ENCODE results near the gene TSC2. TPM values are rescaled to one million over a fixed set of nuclear protein-coding genes. Genes with fewer than 3 reads are reported as not detected.

The TSC2 gene
- total and polyA plus RNA-seq, 2 of the 13 experiments (the other 11 are each of a cell fraction or from before 2014, with no cell fraction given), result 19.6 to 40.4 TPM

- no peak for TF ChIP-seq ZNF674 (CRISPR knock-in tag; IDR thresholded peaks at IDR 0.05; ENCODE audit: low read depth)
- no peak for TF ChIP-seq ZKSCAN1 (IDR thresholded peaks at IDR 0.05; ENCODE audit: low read length)
- TF ChIP-seq ZNF766 (CRISPR knock-in tag; IDR thresholded peaks at IDR 0.05; ENCODE audit: borderline replicate concordance), result peak; percentile 48; the same call in 1 of the 2 replicates
- 0 out of 2 replicates have a peak, but pooled peaks have one; percentile 24 for TF ChIP-seq ZSCAN21 (CRISPR knock-in tag; IDR thresholded peaks at IDR 0.05; ENCODE audit: borderline replicate concordance)
- TF ChIP-seq ASH2L (IDR thresholded peaks at IDR 0.05; ENCODE audit: insufficient read length, low read depth, low read length), result peak; percentile 65
- peak; percentile 70; the same call in 1 of the 2 replicates for TF ChIP-seq DR1 (CRISPR knock-in tag; IDR thresholded peaks at IDR 0.05)
- TF ChIP-seq SUZ12 (IDR thresholded peaks at IDR 0.05; ENCODE audit: low read depth, low read length), result peak; percentile 90
- TF ChIP-seq, protein P1, sequence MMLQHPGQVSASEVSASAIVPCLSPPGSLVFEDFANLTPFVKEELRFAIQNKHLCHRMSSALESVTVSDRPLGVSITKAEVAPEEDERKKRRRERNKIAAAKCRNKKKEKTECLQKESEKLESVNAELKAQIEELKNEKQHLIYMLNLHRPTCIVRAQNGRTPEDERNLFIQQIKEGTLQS (CRISPR knock-in tag; IDR thresholded peaks at IDR 0.05), result no peak
- no peak for TF ChIP-seq ZBTB43 (CRISPR knock-in tag; conservative IDR thresholded peaks at IDR 0.05)
- no peak for TF ChIP-seq ZFYVE20 (CRISPR knock-in tag; IDR thresholded peaks at IDR 0.05; ENCODE audit: borderline replicate concordance, low read depth)
- peak; percentile 86 for TF ChIP-seq KAT8 (CRISPR knock-in tag; IDR thresholded peaks at IDR 0.05)
- TF ChIP-seq, protein P2, sequence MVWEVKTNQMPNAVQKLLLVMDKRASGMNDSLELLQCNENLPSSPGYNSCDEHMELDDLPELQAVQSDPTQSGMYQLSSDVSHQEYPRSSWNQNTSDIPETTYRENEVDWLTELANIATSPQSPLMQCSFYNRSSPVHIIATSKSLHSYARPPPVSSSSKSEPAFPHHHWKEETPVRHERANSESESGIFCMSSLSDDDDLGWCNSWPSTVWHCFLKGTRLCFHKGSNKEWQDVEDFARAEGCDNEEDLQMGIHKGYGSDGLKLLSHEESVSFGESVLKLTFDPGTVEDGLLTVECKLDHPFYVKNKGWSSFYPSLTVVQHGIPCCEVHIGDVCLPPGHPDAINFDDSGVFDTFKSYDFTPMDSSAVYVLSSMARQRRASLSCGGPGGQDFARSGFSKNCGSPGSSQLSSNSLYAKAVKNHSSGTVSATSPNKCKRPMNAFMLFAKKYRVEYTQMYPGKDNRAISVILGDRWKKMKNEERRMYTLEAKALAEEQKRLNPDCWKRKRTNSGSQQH (CRISPR knock-in tag; IDR thresholded peaks at IDR 0.05; ENCODE audit: low read depth), result peak; percentile 20
- TF ChIP-seq SP4 (CRISPR knock-in tag; IDR thresholded peaks at IDR 0.05), result peak; percentile 65; the same call in 1 of the 2 replicates
- TF ChIP-seq ZNF333 (CRISPR knock-in tag; IDR thresholded peaks at IDR 0.05; ENCODE audit: borderline replicate concordance), result no peak
- TF ChIP-seq, protein P3, sequence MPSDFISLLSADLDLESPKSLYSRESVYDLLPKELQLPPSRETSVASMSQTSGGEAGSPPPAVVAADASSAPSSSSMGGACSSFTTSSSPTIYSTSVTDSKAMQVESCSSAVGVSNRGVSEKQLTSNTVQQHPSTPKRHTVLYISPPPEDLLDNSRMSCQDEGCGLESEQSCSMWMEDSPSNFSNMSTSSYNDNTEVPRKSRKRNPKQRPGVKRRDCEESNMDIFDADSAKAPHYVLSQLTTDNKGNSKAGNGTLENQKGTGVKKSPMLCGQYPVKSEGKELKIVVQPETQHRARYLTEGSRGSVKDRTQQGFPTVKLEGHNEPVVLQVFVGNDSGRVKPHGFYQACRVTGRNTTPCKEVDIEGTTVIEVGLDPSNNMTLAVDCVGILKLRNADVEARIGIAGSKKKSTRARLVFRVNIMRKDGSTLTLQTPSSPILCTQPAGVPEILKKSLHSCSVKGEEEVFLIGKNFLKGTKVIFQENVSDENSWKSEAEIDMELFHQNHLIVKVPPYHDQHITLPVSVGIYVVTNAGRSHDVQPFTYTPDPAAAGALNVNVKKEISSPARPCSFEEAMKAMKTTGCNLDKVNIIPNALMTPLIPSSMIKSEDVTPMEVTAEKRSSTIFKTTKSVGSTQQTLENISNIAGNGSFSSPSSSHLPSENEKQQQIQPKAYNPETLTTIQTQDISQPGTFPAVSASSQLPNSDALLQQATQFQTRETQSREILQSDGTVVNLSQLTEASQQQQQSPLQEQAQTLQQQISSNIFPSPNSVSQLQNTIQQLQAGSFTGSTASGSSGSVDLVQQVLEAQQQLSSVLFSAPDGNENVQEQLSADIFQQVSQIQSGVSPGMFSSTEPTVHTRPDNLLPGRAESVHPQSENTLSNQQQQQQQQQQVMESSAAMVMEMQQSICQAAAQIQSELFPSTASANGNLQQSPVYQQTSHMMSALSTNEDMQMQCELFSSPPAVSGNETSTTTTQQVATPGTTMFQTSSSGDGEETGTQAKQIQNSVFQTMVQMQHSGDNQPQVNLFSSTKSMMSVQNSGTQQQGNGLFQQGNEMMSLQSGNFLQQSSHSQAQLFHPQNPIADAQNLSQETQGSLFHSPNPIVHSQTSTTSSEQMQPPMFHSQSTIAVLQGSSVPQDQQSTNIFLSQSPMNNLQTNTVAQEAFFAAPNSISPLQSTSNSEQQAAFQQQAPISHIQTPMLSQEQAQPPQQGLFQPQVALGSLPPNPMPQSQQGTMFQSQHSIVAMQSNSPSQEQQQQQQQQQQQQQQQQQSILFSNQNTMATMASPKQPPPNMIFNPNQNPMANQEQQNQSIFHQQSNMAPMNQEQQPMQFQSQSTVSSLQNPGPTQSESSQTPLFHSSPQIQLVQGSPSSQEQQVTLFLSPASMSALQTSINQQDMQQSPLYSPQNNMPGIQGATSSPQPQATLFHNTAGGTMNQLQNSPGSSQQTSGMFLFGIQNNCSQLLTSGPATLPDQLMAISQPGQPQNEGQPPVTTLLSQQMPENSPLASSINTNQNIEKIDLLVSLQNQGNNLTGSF (CRISPR knock-in tag; IDR thresholded peaks at IDR 0.05), result peak; percentile 36; the same call in 1 of the 2 replicates
- TF ChIP-seq, protein P4, sequence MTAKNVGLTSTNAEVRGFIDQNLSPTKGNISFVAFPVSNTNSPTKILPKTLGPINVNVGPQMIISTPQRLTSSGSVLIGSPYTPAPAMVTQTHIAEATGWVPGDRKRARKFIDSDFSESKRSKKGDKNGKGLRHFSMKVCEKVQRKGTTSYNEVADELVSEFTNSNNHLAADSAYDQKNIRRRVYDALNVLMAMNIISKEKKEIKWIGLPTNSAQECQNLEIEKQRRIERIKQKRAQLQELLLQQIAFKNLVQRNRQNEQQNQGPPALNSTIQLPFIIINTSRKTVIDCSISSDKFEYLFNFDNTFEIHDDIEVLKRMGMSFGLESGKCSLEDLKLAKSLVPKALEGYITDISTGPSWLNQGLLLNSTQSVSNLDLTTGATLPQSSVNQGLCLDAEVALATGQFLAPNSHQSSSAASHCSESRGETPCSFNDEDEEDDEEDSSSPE (CRISPR knock-in tag; IDR thresholded peaks at IDR 0.05), result peak; percentile 75
- TF ChIP-seq TBP (CRISPR knock-in tag; IDR thresholded peaks at IDR 0.05), result no peak
- TF ChIP-seq ZMYM3 (CRISPR knock-in tag; IDR thresholded peaks at IDR 0.05), result no peak; the same call in 1 of the 2 replicates
- no peak for TF ChIP-seq ZFP82 (CRISPR knock-in tag; IDR thresholded peaks at IDR 0.05; ENCODE audit: borderline replicate concordance)
- no peak for TF ChIP-seq ZNF367 (CRISPR knock-in tag; IDR thresholded peaks at IDR 0.05; ENCODE audit: borderline replicate concordance)
Observed at GRCh38 chr16:2047330-2048115, at the start of gene TSC2, which contains the start of gene NTHL1 (continued).
